Fibroblast of the aortic adventitia (primary cell): ENCODE data around the gene LCA5. TPM values are rescaled to one million over a fixed set of nuclear protein-coding genes. Genes with fewer than 3 reads are reported as not detected.
"Not testable (repeated sequence)": the region's sequence is repeated elsewhere in the genome, so short reads cannot be mapped to it uniquely, and the experiment has no call there.

Source experiments
- DNase-seq: peaks from one replicate; pipeline ENCODE4 v3.0.0-alpha.2; 2010; ENCODE audit warnings: low read depth
- H3K4me3 ChIP-seq: 2 replicates; pipeline ENCODE4 v1.5.1; 2011; ENCODE audit warnings: low read depth, mild to moderate bottlenecking, control low read depth, low read length, moderate library complexity
- CTCF ChIP-seq: IDR thresholded peaks from 2 replicates; pipeline ENCODE4 v1.5.1; 2011; ENCODE audit warnings: mild to moderate bottlenecking, low read length, control low read depth, inconsistent platforms; ENCODE audit not compliant: insufficient read depth
- total RNA-seq: library from RNA; depleted of rRNA; stranded (reverse); fragments of >200 nt; gene quantifications from 2 replicates; pipeline ENCODE4 v1.2.3, GENCODE V29; 2012; ENCODE audit warnings: low replicate concordance

LCA5 gene
- total RNA-seq, 1 donor = 7.4 TPM

- no peak overlapping the region for H3K4me3 ChIP-seq
- no peak for TF ChIP-seq CTCF
- DNase-seq = no peak
Observed at GRCh38 chr6:79455446-79455845, 81.8 kb downstream of the LCA5 start.

- H3K4me3 ChIP-seq = no peak overlapping the region
- peak; percentile 62 for DNase-seq
- no peak for TF ChIP-seq CTCF
Observed at GRCh38 chr6:79453558-79454042, 83.6 kb downstream of the LCA5 start.

- DNase-seq = no peak
- no peak overlapping the region for H3K4me3 ChIP-seq
- TF ChIP-seq CTCF = no peak
Observed at GRCh38 chr6:79450984-79451383, 86.2 kb downstream of the LCA5 start.

GRCh38 chr6:79446006-79446405 is 91.2 kb downstream of the LCA5 start:
- TF ChIP-seq CTCF = no peak
- DNase-seq = no peak
- H3K4me3 ChIP-seq = no peak overlapping the region

- H3K4me3 ChIP-seq, DNase-seq: not testable (repeated sequence)
Observed at GRCh38 chr6:79443876-79444275, 93.4 kb downstream of the LCA5 start.

- DNase-seq = no peak
- no peak overlapping the region for H3K4me3 ChIP-seq
- TF ChIP-seq CTCF = no peak
Observed at GRCh38 chr6:79441192-79441591, 96.0 kb downstream of the LCA5 start.

- no peak overlapping the region for H3K4me3 ChIP-seq
- DNase-seq = no peak
Observed at GRCh38 chr6:79440598-79440997, 96.6 kb downstream of the LCA5 start.

More at GRCh38 chr6:79440598-79440997, 96.6 kb downstream of the LCA5 start:
- TF ChIP-seq CTCF = no peak
